NOMO-1 (cell line): ENCODE measurements around the gene TBC1D19.
"Not testable (repeated sequence)": the region's sequence is repeated elsewhere in the genome, so short reads cannot be mapped to it uniquely, and the experiment has no call there.

Source experiments
- DNase-seq, 2 experiments: peaks; one replicate each; lab custom pipeline; 2025; ENCODE audit not compliant: unreplicated experiment in 2 of 2; lab: John Stamatoyannopoulos, UW

TBC1D19 gene, protein sequence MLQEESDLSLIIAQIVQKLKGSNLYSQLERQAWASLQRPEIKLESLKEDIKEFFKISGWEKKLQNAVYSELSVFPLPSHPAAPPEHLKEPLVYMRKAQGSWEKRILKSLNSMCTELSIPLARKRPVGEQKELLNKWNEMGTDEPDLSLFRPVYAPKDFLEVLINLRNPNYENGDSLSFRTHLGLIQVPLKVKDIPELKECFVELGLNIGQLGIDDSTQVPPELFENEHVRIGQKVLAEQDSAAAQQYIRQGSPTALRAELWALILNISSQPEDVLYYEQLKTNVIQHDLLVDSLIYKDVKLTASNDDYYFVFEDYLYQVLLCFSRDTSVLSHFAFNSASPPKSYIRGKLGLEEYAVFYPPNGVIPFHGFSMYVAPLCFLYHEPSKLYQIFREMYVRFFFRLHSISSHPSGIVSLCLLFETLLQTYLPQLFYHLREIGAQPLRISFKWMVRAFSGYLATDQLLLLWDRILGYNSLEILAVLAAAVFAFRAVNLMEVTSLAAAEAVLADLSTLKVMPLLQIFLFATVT

DNA sequence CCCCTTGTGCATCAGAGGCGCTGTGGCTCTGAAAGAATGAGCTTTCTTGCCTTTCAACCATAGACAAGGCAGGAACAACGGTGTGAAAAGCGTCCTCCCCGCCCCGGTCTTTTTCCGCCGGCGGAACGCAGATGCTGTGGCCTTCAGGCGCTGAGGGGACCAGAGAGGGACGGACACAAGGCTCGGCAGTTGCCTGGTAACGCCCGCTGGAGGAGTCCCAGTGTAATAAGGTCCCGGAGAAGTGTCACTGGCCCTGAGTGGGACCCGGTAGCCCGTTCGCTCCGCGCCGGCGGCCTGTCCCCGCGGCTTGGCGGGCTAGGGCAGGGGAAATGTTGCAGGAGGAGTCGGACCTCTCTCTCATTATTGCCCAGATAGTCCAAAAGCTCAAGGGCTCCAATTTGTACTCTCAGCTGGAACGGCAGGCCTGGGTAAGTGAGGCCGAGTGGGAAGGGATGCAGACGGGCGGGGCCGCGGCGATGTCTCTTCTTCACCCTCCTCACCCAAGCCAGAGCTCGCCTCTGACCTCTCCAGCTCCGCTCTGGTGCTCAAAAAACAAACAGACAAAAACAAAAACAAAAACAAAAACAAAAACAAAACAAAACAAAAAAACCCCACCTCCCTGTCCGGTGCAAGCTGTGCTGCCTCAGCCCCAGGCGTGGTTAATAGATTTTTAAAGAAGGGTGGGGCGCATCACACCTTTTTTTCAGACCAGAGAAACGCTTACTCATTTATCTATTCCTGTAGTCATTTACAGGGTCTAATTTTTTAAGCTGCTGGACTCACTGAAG is at the start of gene TBC1D19:
TBC1D19 (plus strand) TSS at position 220 of the 788 bp plus-strand sequence; CDS start at position 330, 110 bp downstream.
- peak; percentile 88 to 89 for DNase-seq

DNA sequence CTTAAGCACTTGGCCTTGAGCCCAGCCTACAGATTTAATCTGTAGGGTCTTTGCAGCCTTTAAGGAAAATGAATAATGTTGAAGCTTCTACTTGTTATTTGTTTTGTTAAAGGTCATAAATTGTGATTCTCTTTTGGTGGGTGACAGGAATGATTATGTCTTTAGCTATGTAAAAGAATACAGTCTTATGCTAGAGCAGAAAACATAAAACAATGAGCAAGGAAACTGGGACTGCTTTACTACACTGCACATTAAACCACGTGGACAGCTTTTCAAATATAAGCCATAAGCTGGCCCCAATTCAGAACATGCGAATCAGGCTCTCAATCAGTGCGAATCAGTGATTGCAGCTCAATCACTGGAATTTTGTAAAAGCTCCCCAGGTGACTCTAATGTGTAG is 40.9 kb upstream of the TBC1D19 start:
- no peak for DNase-seq

- DNase-seq = no peak
These were observed 39.5 kb upstream of the TBC1D19 start for GRCh38 chr4:26544421-26544820.

DNA sequence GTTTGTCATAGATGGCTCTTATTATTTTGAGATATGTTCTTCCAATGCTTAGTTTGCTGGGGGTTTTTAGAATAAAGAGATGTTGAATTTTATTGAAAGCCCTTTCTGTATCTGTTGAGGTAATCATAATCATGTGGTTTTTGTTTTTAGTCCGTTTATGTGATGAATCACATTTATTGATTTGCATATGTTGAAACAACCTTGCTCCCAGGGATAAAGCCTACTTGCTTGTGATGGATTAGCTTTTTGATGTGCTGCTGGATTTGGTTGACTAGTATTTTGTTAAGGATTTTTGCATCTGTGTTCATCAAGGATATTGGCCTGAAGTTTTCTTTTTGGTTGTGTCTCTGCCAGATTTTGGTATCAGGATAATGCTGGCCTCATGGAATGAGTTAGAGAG is 35.5 kb upstream of the TBC1D19 start:
- DNase-seq = not testable (repeated sequence)

DNA sequence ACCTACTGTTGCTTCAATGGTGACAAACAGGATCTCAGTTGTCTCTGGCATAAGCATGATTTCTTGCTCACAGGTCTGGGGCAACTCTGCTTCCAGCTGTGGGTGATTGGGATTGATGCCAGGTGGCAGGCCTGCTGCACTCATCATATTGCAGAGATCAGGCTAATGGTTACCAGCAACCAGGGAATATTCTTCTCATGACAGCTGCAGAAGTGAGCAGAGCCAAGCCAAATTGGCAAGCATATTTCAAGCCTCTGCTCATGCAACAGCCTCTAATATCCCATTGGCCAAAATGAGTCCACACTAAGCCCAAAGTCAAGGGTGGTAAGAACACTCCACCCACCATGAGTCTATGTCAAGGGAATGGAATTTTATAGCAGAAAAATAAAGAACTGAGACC is 26.7 kb upstream of the TBC1D19 start:
- no peak for DNase-seq

DNA sequence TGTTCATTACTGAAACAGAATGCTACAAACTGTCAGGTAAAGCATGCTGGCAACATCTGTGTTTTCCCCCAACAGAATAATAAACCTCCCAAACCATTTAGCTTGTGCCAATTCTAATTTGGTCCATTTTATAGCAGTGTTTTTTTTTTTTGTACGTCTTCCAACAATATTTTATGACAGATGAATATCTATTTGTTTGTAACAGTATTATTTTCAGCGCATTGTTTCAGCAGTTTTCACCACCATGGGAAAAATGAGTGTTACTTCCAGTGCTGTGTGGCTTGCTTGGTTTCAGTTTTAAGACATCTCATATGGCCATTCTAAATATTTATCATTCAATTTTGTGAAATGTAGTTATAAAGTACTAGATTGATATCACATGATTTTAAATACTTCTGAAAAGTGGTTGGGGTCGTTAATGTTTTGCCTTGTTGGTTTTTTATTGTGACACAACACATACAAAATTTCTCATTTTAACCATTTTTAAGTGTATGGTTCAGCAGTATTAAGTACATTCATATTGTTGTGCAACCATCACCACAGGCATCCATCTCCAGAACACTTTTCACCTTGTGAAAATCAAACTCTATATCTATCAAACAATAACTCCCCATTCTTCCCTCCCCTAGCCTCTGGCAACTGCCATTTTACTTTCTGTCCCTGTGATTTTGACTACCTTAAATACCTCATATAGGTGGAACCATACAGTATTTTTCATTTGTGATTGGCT is 25.6 kb upstream of the TBC1D19 start:
- no peak for DNase-seq

DNA sequence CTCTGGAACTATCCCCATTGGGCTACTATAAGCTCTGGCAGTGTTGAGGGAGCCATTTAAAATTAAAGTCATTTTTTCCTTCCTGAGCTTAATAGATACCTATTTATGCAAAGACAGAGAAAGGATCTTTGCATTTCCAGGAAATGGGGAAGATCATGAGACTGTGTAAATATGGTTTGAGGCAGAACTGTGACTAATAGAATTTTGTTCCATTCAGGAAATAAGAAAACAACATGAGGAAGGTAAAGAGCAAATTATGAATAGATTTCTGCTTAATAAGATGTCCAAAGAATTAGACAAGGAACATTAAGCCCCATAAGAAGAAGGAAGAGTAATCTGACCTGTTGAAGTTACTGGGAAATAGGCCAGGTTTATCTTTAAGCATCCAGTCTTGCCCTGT is 17.8 kb upstream of the TBC1D19 start:
- DNase-seq = no peak

GRCh38 chr4:26568446-26568994 is 15.4 kb upstream of the TBC1D19 start:
- DNase-seq = no peak

GRCh38 chr4:26570596-26570995 is 13.3 kb upstream of the TBC1D19 start:
- DNase-seq = no peak

GRCh38 chr4:26573389-26573794 is 10.5 kb upstream of the TBC1D19 start:
- DNase-seq = no peak

DNA sequence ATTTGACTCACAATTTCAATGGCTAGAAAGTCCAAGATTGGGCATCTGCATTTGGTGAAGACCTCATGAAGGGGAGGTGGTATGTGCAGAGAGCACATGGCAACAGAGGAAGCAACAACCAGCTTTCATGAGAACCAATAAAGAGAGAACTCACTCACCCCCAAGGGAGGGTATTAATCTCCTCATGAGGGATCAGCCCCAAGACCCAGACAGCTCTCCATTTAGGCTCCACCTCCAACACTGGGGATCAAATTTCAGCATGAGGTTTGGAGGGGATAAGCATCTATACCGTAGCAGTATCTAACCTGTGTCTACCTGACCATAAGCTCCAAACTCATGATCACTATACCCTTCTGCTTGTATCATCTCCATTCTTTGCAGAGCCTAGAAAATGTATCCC is 9.3 kb upstream of the TBC1D19 start:
- no peak for DNase-seq

DNA sequence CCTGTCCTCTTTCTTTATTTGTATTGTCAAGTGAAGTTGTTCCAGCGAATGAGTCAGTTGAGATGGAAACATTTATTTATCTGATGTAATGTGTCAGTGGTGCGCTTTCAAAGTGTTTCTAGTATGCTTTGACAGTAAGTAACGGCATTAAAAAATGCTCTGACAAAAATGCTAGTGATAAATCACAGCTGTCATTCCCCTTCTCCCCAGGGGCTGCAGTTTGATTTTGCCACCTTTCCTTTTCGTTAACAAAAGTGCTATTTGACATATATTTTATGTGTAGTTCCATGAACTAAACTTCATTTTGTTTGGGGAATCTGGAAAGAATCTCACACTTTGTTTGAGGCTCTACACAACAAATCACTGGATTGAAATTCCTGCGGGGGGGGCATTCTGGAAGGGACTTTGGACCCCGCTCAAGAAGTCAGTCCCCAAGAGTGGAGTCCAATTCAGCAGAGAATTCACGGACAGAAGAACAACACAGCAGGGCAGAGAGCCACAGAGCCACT is 7.6 kb upstream of the TBC1D19 start:
- no peak for DNase-seq

DNA sequence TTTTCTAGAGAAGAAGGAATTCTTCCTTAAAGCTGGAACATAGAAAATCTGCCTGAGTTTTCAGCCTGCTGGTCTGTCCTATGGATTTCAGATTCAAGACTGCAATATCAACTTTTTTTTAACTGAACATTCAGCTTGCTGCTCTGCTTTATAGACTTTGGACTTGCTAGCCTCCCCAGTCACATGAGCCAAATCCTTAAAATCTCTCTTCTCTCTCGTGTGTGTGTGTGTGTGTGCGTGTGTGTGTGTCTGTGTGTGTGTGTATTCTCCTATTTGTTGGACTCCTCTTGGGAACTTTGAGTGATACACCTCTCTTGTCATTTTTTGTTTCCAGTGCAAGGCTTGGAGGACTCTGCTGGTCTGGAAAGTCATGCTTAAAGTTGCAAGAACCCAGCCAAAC is 6.8 kb upstream of the TBC1D19 start:
- DNase-seq = no peak

DNA sequence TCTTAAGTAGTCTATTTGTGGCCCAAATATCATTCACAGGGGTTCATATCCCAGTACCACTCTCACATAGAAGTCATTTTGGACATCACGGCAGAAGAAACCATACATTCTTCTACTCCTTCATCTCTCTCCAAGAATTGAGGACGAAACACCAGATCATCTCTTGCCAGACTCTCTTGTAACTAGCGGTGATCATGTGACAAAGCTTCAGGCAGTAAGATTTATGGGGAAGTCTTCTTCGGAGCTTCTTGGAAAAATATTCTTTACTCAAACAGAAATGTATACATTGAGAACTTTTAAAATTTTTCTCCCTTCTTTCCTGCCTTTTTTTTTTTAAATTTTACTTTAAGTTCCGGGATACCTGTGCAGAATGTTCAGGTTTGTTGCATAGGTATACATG is 4.7 kb upstream of the TBC1D19 start:
- no peak for DNase-seq

GRCh38 chr4:26581341-26581740 is 2.5 kb upstream of the TBC1D19 start:
- not testable (repeated sequence) for DNase-seq

- no peak for DNase-seq
These were observed 383 bp upstream of the TBC1D19 start for GRCh38 chr4:26583538-26583864.

- DNase-seq = no peak
These were observed 841 bp downstream of the TBC1D19 start for GRCh38 chr4:26584725-26585124.

DNA sequence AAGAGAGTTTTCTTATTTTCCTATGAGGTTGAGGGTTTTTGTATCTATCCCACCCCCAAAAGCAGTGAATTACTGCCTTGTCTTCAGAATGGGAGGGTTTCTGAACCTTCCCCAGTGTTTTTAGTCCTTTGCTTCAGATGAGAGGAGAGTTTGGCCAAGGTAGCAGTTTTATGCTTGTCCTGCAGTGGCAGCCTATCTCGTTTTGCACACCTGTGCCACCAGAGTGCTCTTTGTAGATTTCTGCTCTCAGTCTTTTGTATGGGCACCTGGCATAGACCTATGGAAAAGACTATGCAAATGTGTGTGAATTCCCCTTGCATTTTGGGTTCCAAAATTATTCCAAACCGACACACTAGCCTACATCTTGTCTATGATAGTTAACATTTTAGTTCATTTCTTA is 5.8 kb downstream of the TBC1D19 start:
- no peak for DNase-seq

DNA sequence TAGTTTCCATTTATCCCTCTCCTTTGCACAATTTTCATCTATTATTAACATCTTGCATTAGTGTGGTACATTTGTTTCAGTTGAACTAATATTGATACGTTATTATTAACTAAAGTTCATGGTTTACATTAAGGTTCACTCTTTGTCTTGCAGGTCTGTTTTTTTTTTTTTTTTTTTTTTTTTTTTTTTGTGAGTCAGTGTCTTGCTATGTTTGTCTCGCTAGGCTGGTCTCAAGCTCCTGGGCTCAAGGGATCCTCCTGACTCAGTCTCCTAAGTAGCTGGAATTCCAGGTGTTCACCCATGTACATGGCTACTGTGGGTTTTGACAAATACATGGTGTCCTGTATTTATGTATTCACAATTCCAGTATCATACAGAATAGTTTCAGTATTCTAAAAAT is 6.8 kb downstream of the TBC1D19 start:
- no peak for DNase-seq

DNA sequence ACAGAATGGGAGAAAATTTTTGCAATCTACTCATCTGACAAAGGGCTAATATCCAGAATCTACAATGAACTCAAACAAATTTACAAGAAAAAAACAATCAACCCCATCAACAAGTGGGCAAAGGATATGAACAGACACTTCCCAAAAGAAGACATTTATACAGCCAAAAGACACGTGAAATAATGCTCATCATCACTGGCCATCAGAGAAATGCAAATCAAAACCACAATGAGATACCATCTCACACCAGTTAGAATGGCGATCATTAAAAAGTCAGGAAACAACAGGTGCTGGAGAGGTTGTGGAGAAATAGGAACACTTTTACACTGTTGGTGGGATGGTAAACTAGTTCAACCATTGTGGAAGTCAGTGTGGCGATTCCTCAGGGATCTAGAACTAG is 9.7 kb downstream of the TBC1D19 start:
- not testable (repeated sequence) for DNase-seq

- no peak for DNase-seq
These were observed 10.5 kb downstream of the TBC1D19 start for GRCh38 chr4:26594371-26594770.
